ENCODE measurements around the gene UBXN2A.

UBXN2A gene

DNA sequence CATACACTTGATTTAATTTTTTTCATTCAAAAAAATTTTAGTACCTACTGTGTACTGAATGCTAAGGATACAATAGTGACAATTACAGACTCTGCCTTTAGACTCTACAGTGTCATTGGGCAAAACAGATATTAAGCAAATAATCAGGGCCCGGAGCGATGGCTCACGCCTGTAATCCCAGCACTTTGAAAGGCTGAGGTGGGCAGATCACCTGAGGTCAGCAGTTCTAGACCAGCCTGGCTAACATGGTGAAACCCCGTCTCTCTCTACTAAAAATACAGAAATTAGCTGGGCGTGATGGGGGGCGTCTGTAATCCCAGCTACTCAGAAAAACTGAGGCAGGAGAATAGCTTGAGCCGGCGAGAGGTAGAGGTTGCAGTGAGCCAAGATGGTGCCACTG is 1.4 kb downstream of the UBXN2A start:
- POLR2A ChIA-PET, result interaction anchor here (1.1 to 6.3 kb wide), 3 partner anchors 14 to 135 kb away, joined by 4 to 68 read pairs (median 18); partner anchors contain the start of gene ATAD2B
- Histone ChIP-seq H3K36me3 (ENCODE audit: control insufficient read depth in 2 of 2, insufficient read depth in 1 of 2, low read length in 2 of 2) (peaks cover 0 to 7% of the 10 kb centered on the region in 2 experiments; a peak in 2 of 3 replicates), H3K9me3 (ENCODE audit: control insufficient read depth, insufficient read depth, low read depth, low read length) (no peaks in the 10 kb centered on the region), H3K4me1 (ENCODE audit: control insufficient read depth, insufficient read depth, low read length) (peaks cover 12% of the 10 kb centered on the region), H3K4me3 (ENCODE audit: low read depth, low read length) (peak overlapping the region; percentile 88), H3K27ac (ENCODE audit: extremely low read depth, low read depth, low read length) (no peak overlapping the region)
- TF ChIP-seq ZNF624 (tag by site-specific recombination; IDR thresholded peaks at IDR 0.05) (no peak), ZNF785 (tag by site-specific recombination; IDR thresholded peaks at IDR 0.05) (no peak), ZNF121 (tag by site-specific recombination; IDR thresholded peaks at IDR 0.05) (no peak), ZNF175 (tag by site-specific recombination; IDR thresholded peaks at IDR 0.05) (no peak), ZNF600 (tag by site-specific recombination; IDR thresholded peaks at IDR 0.05) (no peak), YY1 (tag by site-specific recombination; IDR thresholded peaks at IDR 0.05) (no peak)
- CTCF ChIA-PET, result interaction anchor here (0.7 kb wide), 1 partner anchor 16 kb away, joined by 5 read pairs; no protein-coding TSS in a partner anchor

DNA sequence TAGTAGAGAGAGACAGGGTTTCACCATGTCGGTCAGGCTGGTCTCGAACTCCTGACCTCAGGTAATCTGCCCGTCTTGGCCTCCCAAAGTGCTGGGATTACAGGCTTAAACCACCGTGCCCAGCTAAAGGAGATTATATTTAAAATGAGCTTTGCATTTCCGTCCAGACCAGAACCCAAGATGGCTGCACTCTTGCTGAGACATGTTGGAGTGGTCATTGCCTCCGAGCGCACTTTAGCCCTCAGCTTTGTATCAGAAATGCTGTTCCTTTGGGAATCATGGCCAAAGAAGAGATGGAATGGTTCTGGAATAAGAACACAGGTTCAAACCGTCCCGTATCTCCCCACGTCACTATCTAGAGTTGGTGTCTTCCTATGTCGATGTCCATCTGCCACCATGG is 3.4 kb downstream of the UBXN2A start:
- no peak overlapping the region for H3K4me3 ChIP-seq (ENCODE audit: low read depth, low read length)
- no peaks in the 10 kb centered on the region for H3K9me3 ChIP-seq (ENCODE audit: control insufficient read depth, insufficient read depth, low read depth, low read length)
- TF ChIP-seq ZBTB1 (tag by site-specific recombination; IDR thresholded peaks at IDR 0.05), result no peak
- no peak for TF ChIP-seq MEIS1 (CRISPR knock-in tag; IDR thresholded peaks at IDR 0.05; ENCODE audit: borderline replicate concordance)
- no peak for TF ChIP-seq ZNF658 (tag by site-specific recombination; IDR thresholded peaks at IDR 0.05)
- TF ChIP-seq SALL2 (tag by site-specific recombination; IDR thresholded peaks at IDR 0.05; ENCODE audit: borderline replicate concordance), result no peak
- TF ChIP-seq, protein P1, sequence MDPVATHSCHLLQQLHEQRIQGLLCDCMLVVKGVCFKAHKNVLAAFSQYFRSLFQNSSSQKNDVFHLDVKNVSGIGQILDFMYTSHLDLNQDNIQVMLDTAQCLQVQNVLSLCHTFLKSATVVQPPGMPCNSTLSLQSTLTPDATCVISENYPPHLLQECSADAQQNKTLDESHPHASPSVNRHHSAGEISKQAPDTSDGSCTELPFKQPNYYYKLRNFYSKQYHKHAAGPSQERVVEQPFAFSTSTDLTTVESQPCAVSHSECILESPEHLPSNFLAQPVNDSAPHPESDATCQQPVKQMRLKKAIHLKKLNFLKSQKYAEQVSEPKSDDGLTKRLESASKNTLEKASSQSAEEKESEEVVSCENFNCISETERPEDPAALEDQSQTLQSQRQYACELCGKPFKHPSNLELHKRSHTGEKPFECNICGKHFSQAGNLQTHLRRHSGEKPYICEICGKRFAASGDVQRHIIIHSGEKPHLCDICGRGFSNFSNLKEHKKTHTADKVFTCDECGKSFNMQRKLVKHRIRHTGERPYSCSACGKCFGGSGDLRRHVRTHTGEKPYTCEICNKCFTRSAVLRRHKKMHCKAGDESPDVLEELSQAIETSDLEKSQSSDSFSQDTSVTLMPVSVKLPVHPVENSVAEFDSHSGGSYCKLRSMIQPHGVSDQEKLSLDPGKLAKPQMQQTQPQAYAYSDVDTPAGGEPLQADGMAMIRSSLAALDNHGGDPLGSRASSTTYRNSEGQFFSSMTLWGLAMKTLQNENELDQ (tag by site-specific recombination; IDR thresholded peaks at IDR 0.05; ENCODE audit: low read depth), result no peak
- TF ChIP-seq, protein P2, sequence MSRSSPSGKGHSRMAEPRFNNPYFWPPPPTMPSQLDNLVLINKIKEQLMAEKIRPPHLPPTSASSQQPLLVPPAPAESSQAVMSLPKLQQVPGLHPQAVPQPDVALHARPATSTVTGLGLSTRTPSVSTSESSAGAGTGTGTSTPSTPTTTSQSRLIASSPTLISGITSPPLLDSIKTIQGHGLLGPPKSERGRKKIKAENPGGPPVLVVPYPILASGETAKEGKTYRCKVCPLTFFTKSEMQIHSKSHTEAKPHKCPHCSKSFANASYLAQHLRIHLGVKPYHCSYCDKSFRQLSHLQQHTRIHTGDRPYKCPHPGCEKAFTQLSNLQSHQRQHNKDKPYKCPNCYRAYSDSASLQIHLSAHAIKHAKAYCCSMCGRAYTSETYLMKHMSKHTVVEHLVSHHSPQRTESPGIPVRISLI (tag by site-specific recombination; IDR thresholded peaks at IDR 0.05), result no peak
- TF ChIP-seq ZNF48 (tag by site-specific recombination; IDR thresholded peaks at IDR 0.05), result no peak
- no peak for TF ChIP-seq KLF8 (tag by site-specific recombination; IDR thresholded peaks at IDR 0.05)
- no peak overlapping the region for H3K27ac ChIP-seq (ENCODE audit: extremely low read depth, low read depth, low read length)
- ChIA-PET CTCF (interaction anchor here (0.6 kb wide), 1 partner anchor 41 kb away, joined by 5 read pairs; no protein-coding TSS in a partner anchor), POLR2A (no interaction called here)
- peaks cover 12% of the 10 kb centered on the region for H3K4me1 ChIP-seq (ENCODE audit: control insufficient read depth, insufficient read depth, low read length)
- peaks cover 0 to 13% of the 10 kb centered on the region in 2 experiments; a peak in 2 of 3 replicates for H3K36me3 ChIP-seq (ENCODE audit: control insufficient read depth in 2 of 2, insufficient read depth in 1 of 2, low read length in 2 of 2)

DNA sequence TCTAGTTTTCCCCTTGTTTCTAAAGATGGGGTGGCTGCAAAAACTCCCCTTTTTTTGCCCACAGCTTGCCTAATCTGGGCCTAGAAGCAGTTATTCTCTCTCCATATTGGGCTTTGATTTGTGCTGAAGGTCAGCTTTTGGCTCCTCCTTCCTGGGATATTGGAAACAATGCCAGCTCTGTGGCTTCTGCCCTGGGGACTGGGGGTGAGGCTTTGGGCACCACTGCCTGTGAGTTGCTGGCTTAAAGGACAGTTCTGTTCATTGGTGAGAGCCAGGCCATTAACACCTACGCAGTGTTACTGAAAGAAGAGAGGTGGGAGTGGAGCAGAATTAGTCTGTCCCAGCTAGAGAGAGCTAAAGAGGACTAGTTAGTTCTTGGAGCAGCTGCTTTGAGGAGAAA is 4.3 kb downstream of the UBXN2A start:
- Histone ChIP-seq H3K36me3 (ENCODE audit: control insufficient read depth in 2 of 2, insufficient read depth in 1 of 2, low read length in 2 of 2) (peaks cover 0 to 13% of the 10 kb centered on the region in 2 experiments; a peak in 2 of 3 replicates), H3K9me3 (ENCODE audit: control insufficient read depth, insufficient read depth, low read depth, low read length) (no peaks in the 10 kb centered on the region), H3K27ac (ENCODE audit: extremely low read depth, low read depth, low read length) (no peak overlapping the region), H3K4me1 (ENCODE audit: control insufficient read depth, insufficient read depth, low read length) (peaks cover 12% of the 10 kb centered on the region), H3K4me3 (ENCODE audit: low read depth, low read length) (no peak overlapping the region)
- ChIA-PET CTCF (interaction anchor here (0.5 to 1.4 kb wide), 4 partner anchors 18 to 408 kb away, joined by 3 to 9 read pairs (median 3); partner anchors contain the start of gene ATAD2B), POLR2A (no interaction called here)
- no peak for TF ChIP-seq ZNF501 (tag by site-specific recombination; IDR thresholded peaks at IDR 0.05)
- TF ChIP-seq ZNF184 (tag by site-specific recombination; IDR thresholded peaks at IDR 0.05), result no peak
- no peak for TF ChIP-seq KLF8 (tag by site-specific recombination; IDR thresholded peaks at IDR 0.05)
- TF ChIP-seq ZNF792 (tag by site-specific recombination; IDR thresholded peaks at IDR 0.05), result no peak
- TF ChIP-seq GLIS2 (tag by site-specific recombination; IDR thresholded peaks at IDR 0.05), result no peak
- no peak for TF ChIP-seq ZNF302 (tag by site-specific recombination; IDR thresholded peaks at IDR 0.05; ENCODE audit: low read depth)
- no peak for TF ChIP-seq ZNF629 (tag by site-specific recombination; IDR thresholded peaks at IDR 0.05)
- TF ChIP-seq ZNF529 (tag by site-specific recombination; IDR thresholded peaks at IDR 0.05; ENCODE audit: insufficient replicate concordance), result no peak
- TF ChIP-seq, protein P3, sequence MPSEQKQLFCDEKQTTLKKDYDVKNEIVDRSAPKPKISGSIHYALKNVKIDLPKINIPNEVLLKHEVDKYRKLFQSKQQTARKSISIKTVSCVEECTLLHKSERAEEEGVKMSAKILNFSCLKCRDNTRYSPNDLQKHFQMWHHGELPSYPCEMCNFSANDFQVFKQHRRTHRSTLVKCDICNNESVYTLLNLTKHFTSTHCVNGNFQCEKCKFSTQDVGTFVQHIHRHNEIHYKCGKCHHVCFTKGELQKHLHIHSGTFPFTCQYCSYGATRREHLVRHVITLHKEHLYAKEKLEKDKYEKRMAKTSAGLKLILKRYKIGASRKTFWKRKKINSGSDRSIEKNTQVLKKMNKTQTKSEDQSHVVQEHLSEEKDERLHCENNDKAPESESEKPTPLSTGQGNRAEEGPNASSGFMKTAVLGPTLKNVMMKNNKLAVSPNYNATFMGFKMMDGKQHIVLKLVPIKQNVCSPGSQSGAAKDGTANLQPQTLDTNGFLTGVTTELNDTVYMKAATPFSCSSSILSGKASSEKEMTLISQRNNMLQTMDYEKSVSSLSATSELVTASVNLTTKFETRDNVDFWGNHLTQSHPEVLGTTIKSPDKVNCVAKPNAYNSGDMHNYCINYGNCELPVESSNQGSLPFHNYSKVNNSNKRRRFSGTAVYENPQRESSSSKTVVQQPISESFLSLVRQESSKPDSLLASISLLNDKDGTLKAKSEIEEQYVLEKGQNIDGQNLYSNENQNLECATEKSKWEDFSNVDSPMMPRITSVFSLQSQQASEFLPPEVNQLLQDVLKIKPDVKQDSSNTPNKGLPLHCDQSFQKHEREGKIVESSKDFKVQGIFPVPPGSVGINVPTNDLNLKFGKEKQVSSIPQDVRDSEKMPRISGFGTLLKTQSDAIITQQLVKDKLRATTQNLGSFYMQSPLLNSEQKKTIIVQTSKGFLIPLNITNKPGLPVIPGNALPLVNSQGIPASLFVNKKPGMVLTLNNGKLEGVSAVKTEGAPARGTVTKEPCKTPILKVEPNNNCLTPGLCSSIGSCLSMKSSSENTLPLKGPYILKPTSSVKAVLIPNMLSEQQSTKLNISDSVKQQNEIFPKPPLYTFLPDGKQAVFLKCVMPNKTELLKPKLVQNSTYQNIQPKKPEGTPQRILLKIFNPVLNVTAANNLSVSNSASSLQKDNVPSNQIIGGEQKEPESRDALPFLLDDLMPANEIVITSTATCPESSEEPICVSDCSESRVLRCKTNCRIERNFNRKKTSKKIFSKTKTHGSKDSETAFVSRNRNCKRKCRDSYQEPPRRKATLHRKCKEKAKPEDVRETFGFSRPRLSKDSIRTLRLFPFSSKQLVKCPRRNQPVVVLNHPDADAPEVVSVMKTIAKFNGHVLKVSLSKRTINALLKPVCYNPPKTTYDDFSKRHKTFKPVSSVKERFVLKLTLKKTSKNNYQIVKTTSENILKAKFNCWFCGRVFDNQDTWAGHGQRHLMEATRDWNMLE (tag by site-specific recombination; conservative IDR thresholded peaks at IDR 0.05; ENCODE audit: low read depth), result no peak

Measured in HEK293 (cell line).